ENCODE measurements around the gene NCAM1.

DNA sequence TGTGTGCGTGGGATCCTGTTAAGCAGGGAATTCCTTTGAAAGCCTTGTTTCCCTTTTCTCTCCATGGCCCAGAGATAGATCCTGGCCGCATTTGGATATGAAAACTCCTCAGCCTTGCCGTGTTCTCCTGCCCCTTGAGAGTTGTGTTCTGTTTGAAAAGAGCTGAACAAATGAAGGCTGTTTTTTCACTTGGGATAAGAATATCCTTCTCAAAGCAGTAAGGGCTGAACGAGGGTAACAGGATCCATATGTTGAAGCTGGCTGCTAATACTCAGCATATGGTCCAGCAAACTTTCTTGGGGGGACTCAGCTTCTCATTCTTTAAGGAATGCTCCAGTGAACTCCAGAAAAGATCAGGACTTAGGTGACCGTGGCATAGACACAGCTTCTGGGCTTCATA, 238.6 kb downstream of the NCAM1 start:
- TF ChIP-seq, protein P1, sequence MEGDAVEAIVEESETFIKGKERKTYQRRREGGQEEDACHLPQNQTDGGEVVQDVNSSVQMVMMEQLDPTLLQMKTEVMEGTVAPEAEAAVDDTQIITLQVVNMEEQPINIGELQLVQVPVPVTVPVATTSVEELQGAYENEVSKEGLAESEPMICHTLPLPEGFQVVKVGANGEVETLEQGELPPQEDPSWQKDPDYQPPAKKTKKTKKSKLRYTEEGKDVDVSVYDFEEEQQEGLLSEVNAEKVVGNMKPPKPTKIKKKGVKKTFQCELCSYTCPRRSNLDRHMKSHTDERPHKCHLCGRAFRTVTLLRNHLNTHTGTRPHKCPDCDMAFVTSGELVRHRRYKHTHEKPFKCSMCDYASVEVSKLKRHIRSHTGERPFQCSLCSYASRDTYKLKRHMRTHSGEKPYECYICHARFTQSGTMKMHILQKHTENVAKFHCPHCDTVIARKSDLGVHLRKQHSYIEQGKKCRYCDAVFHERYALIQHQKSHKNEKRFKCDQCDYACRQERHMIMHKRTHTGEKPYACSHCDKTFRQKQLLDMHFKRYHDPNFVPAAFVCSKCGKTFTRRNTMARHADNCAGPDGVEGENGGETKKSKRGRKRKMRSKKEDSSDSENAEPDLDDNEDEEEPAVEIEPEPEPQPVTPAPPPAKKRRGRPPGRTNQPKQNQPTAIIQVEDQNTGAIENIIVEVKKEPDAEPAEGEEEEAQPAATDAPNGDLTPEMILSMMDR (IDR thresholded peaks at IDR 0.05): no peak
- no peak for TF ChIP-seq POLR2AphosphoS5 (IDR thresholded peaks at IDR 0.05; ENCODE audit: insufficient read depth in 1 of 2, low read depth in 1 of 2)

Data from vagina (tissue), 2 donors.